GM19025 (cell line): ENCODE results near the gene DOK1.
A peak's percentile ranks its signal among the peaks of the same experiment; 100 is the strongest.

Experiments
- ATAC-seq: cut with Tn5 transposase; IDR thresholded peaks from one replicate; pipeline ENCODE4 v1.9.1; 2021; ENCODE audit warnings: mild to moderate bottlenecking, low read depth, moderate library complexity; ENCODE audit not compliant: unreplicated experiment

The DOK1 gene

DNA sequence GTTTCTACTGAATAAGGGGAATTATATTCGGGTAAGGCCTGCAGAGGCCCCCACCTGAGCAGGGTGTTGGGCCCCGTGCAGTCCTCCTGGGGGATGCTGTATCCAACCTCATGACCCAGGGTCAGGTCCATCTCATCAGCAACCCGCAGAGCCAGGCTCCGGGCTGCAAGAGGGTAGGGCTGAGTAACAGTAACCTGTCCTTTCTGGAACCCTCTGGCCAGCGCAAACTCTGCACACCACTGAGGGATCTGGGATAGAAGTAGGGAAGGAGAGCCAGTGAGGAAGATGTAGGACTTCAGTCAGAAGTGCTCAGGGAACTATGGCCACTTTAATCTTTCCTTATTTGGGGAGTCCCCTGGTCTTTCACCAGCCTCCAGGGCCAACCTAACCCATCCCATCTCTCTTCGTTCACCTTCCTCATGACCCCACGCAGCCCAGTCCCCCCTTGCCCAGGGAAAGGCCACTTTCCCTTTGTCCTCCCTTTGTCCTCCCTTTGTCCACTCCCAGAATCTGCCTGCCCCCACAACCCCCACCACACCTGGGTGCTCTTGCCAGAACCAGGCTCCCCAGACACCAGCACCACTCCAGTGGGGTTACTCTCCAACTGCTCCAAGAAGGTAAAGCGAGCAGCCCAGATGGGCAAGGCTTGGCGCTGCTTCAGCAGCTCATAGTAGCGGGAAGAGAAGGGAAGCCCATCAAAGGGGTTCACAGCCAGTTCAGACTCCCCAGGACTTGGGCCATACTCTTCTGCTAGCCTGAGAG lies 29.4 kb upstream of the DOK1 start:
- ATAC-seq, result no peak

DNA sequence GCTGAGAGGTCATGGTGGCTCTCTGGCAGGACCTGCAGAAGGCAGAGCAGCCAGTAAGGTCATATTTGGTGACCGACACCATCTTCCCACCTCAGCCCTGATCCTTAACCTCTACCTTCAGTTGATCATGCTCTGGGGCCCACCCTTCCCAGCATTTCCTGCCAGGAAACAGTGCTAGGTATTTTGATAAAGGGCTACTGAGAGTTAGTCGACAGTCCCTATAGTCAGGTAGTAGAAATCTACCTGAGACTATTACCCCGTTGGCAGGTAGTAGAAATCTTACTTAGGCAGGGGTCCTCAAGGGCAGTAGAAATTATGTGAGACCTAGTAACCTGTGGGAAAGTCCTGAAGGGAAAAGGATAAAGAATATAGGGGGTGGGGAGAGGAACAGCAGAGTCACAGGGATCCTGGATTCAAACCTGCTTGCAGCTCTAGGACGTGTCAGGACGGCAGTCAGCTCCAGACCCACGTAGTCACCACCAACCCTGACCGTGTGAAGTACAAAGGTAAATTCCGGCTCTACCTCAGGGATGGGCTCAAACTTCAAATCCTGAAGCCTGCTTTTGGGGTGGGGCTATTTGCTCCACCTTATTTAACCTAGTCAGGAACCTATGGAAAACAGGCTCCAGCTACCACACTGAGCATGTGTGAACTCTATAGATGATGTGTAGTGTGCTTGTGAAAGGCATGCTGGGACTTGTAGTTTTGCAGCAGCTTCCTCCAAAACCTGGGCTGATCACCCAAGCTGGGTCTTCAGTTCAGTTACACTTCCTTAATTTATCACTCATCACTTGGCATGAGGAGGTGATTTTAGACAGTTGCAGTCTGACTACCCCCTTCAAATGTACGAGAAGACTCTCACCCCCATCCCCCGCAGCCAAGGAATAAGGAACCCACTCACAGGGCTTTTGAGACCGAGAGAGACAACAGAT lies 28.5 kb upstream of the DOK1 start, which contains the start of gene DQX1:
Gene DQX1, minus strand, starts transcription at position 515 of the 932 bp plus-strand sequence. Its CDS starts 502 bp downstream, at position 13.
- ATAC-seq, result no peak

DNA sequence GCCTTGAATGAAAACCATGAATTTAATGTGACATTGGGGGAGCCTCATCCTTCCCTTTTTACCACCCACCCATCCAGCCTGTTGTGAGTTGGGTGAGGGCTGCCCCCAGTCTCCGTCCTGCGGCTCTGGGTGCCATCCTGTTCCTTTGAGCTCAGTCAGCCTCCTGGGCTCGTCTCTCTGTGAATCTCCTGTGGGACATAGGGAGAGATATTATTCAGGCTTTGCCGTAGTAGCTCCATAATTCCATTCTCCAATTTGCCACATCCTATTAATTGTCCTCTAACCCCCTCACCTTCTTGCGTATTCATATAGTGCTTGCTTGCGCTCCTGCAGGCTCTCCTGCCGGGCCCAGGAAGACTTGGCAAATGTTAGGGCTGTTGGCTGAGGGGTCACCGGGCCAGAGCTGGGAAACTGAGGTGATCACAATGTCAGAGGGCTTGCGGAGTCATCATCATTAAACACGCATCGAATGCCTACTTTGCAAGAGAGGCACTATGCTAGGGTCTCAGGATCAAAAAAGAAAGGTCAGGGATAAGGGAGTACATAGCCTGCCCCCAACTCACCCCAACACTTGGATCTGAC lies 27.8 kb upstream of the DOK1 start:
- no peak for ATAC-seq

DNA sequence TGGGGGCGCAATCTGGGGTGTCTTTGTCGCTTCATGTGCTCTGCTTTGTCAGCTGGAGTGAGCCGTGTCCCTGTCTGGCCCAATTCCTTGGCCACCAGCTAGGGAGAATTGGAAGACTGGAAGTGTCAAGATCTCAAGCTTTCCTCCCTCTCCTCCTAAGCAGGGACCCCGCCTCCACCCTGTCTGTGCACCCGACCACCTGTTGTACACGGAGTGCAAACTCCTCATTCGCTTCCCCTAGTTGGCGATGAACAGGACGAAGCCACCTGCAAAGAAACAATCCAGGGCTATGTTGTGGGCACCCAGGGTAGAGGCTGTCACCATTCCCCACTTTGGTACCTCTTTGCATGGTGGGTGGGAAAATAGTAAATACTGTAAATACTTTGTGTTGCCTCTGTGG lies 26.8 kb upstream of the DOK1 start:
- ATAC-seq, result no peak

DNA sequence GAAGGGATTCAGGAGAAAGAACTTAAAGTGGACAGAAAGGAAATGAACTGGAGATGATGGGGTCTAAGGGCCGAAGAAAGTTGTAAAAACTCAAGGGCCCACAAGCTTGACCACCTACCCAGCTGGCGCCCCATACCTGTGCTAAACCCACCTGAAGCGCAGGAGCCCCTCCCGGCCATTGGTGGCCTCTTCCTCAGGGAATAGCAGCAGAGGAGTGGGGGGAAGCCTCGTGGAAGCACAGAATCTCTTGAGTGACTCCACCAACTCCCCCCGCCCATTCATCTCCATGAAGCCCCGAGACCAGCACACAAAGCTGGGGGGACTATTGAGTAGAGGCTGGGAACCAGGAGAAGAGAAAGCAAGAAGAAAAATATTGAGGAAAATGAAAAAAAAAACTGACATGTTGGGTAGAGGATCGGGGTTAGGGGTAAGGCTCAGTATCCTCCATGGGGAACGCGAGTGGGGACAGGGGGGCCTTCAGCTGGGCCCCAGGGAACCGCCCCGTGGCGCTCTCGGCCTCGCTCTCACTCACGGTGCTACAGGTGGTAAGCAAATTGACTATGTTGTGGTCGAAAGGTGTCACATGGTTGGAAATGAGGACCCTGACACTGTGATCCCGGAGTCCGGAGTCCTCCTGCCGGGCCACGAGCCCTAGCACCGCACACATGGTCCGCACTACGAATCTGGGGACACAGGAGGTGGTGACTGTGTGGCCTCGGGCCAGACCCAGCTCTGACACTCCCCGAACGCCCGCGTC lies 25.7 kb upstream of the DOK1 start:
- no peak for ATAC-seq

DNA sequence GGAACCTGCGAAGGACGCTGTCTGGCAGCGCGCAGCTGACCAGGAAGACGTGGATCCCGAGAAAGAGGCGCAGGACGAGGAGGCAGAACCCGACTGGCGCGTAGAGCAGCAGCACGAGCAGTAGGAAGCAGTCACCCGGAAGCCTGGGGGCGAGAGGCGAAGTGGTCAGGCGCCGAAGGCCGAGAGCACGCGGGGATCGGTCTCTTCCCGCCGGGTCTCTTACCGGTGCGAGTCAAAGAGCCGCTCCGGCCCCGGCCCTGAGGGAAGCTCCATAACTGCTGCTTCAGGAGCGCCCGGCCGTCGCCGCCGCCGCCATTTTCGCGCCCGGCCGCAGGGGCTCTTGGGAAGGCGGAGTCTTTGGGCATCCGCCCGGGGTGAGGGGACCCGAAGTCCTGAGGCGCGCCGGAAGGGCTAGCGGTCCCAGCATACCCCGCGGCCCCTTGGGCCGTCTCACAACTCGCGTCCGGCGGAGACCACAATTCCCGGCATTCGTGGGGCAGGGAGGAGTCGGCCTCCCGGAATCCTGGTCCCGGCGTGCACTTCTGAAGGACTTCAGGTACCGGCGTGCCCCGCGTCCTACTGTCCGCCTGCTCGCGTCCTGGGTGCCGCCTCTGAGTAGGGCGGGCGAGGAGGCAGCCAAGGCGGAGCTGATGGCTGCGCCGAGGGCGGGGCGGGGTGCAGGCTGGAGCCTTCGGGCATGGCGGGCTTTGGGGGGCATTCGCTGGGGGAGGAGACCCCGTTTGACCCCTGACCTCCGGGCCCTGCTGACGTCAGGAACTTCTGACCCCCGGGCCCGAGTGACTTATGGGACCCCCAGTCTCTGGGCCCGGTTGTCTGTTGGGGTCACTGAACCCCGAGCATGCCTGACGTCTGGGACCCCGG lies 24.9 kb upstream of the DOK1 start, which contains the start of the genes AUP1 and HTRA2:
Gene AUP1, minus strand, starts transcription at position 350 of the 882 bp plus-strand sequence. Its CDS starts 77 bp downstream, at position 273.
Gene HTRA2, plus strand, starts transcription at position 577 of the 882 bp plus-strand sequence. Its CDS starts 74 bp downstream, at position 651.
- ATAC-seq, result peak; percentile 81

DNA sequence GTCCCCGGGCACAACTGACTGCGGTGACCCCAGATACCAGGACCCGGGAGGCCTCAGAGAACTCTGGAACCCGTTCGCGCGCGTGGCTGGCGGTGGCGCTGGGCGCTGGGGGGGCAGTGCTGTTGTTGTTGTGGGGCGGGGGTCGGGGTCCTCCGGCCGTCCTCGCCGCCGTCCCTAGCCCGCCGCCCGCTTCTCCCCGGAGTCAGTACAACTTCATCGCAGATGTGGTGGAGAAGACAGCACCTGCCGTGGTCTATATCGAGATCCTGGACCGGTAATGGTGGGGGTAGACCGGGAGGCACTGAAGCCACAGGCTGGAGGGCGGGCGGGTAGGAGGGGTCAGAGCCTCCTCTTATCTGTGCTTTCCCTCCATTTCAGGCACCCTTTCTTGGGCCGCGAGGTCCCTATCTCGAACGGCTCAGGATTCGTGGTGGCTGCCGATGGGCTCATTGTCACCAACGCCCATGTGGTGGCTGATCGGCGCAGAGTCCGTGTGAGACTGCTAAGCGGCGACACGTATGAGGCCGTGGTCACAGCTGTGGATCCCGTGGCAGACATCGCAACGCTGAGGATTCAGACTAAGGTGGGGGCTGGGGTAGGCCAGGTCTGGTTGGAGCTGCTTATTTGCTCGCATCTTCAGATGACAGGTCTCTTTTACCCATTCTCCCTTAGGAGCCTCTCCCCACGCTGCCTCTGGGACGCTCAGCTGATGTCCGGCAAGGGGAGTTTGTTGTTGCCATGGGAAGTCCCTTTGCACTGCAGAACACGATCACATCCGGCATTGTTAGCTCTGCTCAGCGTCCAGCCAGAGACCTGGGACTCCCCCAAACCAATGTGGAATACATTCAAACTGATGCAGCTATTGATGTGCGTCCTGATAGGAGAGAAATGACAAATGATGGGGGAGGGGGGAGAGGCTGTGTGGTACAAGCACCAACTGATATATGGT lies 24.0 kb upstream of the DOK1 start:
- peak; percentile 30 for ATAC-seq

DNA sequence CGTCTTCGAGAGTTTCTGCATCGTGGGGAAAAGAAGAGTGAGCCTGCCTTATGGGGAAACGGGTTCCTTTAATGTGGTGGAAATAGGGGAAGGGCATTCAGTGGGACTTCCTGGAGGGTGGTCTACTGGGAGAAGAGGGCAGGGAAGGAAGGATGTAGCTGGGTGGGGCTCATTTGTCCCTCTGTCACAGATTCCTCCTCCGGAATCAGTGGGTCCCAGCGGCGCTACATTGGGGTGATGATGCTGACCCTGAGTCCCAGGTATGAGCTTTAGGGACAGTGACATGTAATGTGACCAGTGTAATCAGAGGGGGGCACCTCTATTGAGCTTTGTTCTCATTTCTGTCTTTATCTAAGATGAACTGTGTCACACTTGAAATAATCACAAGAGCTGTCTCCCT lies 22.9 kb upstream of the DOK1 start:
- no peak for ATAC-seq

DNA sequence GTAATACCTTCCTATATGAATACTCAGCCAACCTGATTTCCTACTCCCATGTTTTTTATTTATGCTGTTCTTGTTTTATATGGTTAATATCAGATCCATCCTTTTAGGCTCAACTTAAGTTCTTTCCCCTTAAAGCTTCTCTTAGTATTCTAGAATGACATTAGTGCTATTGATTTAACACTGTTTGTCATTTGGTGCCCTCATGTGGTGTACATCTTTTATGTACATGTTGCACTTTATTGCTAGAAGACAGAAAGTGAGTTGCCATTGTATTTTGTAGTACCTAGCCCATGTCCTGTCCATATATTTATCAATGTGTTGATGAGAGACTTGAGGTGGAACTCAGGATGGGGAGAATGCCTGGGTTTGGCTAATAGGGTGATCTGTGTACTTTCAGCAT lies 22.3 kb upstream of the DOK1 start:
- ATAC-seq, result no peak

DNA sequence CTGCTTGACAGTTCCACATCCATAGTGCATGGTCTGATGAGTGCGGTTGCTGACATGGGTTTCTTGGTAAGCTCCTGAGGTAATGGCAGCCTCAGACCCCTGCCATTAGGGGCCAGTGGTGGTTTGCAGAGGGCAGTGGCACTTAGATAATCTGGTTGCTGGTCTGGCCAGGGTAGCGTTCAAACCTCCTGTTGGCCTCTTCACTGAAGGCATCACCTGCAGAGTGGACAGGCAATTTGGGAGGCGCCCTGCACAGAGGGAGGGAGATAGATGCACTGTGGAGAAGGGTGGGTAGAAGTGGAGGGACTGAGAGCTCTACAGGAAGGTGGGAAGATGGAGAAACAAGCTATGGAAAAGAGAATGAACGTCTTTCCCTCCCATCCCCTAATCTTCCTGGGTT lies 21.1 kb upstream of the DOK1 start:
- no peak for ATAC-seq

DNA sequence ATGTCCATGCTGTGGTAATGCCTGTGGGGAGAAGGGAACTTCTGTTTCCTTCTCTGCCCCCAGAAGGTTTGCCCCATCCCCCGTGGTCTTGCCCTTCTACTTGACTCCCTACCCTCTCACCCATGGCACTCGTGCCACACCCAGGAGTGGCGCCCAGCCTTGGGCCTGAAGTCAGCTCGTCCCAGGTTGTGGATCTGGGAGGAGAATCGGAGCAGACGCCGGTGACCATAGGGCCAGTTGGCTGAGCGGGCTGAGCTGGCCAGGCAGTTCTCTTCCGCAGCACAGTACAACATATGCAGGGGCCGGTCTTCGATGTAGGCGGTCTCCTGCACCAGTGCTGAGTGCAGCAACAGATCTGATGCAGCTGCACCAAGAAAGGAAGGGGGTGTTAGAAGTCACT lies 20.1 kb upstream of the DOK1 start:
- no peak for ATAC-seq

DNA sequence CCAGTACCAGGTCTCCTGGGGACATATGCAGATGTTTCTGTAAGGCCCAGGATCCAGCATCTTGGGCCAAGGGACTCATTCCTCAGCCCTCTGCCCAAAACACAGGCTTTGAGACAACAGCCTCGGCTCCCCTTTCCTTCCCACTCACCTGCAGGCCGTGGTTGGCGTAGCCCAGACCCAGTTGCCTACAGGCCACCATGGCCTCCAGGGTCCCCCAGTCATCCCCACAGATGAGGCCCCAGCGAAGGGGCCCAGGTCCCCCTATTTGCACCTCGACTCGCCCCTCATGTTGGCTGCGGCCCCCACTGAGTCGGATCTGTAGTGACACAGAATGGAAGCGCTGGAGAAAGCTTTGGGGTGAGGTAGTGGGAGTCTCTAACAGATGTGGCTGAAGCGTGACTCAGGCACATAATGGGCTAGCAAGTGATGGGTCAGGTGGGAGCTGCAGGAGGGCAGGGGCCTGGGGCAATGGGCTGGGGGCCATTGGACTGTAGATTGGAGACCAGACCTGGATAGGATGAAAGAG lies 19.0 kb upstream of the DOK1 start:
- ATAC-seq, result no peak

DNA sequence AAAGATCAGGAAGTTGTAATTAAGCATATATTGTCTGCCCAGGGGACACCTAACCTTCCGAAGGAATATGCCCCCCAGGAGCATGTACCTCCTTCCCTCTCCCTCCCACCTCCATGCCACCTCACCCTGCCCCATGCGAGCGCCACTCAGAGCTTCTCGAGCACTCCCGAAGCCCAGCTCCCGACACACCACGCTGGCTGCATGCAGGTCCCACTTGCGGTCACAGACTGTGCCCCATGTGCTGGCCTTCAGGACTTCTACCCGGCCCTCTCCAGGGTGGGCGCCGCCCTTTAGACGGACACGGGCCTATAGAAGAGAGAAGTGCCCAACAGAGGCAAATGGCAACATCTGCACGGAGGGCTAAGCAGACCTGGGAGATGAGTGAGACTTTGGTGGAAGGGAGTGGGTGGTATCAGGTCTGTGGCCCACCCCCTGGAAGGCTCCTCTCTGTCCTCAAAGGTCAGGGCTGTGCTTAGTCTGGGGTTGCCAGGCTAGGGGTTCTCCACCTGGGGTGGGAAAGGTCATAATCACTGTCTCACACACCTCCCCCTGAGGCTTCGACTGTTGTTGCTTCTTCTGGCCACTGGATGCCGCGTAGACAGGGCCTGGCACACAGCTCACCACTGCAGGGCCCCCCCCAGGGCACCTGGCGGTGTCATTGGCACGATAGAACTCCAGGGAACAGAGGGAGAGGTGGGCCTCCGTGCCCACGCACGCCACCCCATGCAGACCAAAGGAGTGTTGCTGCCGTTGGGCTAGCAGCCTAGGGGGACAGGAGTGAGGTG lies 18.2 kb upstream of the DOK1 start:
- no peak for ATAC-seq

DNA sequence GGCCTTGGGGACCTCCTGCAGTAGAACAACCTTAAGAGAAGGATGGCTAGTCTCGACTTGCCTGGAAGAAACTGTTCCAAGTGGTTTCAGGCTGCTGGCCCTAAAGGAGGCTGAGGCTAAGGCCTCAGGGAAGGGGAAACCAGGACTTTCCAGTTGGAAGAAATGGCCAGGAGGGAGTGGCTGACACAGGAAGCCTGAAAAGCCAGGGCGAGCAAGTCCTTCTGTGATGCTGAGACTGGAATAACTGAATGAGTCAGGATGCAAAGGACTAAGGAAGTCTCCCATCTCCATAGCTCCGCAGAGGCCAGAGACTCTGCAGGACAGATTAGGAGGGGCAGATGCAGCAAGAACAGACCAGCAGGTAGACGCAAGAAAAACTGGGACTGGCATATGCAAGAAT lies 17.4 kb upstream of the DOK1 start:
- no peak for ATAC-seq

DNA sequence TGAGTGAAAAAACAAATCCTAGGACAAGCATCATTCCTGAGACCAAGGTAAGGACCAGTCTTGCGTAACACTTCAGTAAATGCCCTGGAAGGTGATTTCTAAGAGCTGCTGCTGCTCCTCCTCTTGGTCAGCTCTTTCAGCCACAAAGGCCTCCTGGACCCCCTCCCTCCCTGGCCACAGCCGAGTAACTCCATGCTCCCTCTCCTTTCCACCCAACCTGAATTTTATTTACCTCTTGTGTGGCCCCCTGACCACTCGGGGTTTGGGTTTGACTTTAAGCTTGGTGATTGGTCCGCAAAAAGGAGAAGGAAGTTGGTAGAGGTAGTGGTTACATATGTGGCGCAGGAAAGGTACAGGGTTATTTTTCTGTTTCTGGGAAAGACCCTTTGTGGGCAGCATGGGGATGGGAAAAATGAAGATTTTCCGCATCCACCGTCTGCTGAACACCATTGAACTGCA lies 15.6 kb upstream of the DOK1 start:
- ATAC-seq, result no peak

DNA sequence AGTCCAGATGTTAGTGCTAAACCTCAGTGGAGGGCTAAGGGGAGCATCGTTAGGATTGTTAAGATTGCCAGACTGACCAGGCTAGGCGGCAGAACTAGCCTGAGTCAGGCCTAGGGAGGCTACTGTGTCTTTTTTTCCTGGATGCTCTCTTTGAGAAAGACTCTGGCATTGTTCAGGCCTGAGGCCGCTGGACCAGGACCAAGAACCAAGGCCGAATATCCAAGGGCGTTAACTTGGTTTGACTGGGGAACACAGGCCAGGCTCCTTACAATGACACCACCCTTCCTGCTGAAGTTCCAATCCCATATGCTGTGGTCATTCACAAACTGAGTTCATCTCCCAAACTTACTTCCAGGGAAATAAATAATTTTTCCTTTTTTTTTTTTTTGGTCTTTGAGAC lies 14.2 kb upstream of the DOK1 start:
- no peak for ATAC-seq

DNA sequence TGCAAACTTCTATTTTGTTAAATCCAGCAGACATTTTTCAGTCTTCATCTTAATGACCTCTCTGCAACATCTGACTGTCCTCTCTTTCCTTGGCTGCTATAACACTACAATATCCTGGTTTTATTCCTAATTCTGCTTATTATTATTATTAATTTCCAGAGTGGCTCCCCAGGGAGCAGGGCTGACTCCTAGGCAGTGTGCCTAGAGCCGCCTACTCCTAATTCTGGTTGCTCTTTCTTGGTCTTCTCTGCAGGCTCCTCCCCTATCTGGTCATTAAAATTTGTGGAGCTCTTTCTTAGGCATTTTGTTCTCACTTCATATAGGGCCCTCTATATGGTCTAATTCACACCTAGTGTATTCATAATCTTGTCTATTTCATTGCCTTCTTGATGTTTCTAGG lies 11.5 kb upstream of the DOK1 start:
- no peak for ATAC-seq
